OCI-LY1 (cell line): ENCODE measurements around the gene GET3.

Source experiments
- H2AFZ ChIP-seq: fragments of 200-600 bp; sonication (generic), shearing (Covaris generic); 2 replicates; pipeline ENCODE4 v1.6.0; 2014; ENCODE audit warnings: antibody characterized with exemption, mild to moderate bottlenecking, low read length
- H3F3A ChIP-seq: fragments of 200-600 bp; sonication (generic), shearing (Covaris generic); 2 replicates; pipeline ENCODE4 v1.6.0; 2014; ENCODE audit warnings: mild to moderate bottlenecking, antibody characterized with exemption, low read length, moderate library complexity; ENCODE audit not compliant: insufficient read depth
- H3K27ac ChIP-seq: fragments of 200-600 bp; sonication (generic); 2 replicates; pipeline ENCODE4 v1.5.1; 2014; ENCODE audit warnings: low read length, mixed run types, mild to moderate bottlenecking, low read depth; ENCODE audit not compliant: poor library complexity, severe bottlenecking
- H3K27me3 ChIP-seq: fragments of 200-600 bp; sonication (generic); 2 replicates; pipeline ENCODE4 v1.6.0; 2014; ENCODE audit warnings: antibody characterized with exemption, mild to moderate bottlenecking, low read length, moderate library complexity; ENCODE audit not compliant: insufficient read depth
- H3K36me3 ChIP-seq: fragments of 200-600 bp; sonication (generic); 2 replicates; pipeline ENCODE4 v1.6.1; 2014; ENCODE audit warnings: mild to moderate bottlenecking, antibody characterized with exemption, low read length, moderate library complexity, mixed read lengths; ENCODE audit not compliant: insufficient read depth
- H3K4me1 ChIP-seq: fragments of 200-600 bp; sonication (generic); 2 replicates; pipeline ENCODE4 v1.5.1; 2014; ENCODE audit warnings: mild to moderate bottlenecking, low read length, moderate library complexity; ENCODE audit not compliant: insufficient read depth, severe bottlenecking
- H3K4me2 ChIP-seq: fragments of 200-600 bp; sonication (generic), shearing (Covaris generic); 2 replicates; pipeline ENCODE4 v1.6.1; 2014; ENCODE audit warnings: low read length
- H3K4me3 ChIP-seq: fragments of 200-600 bp; sonication (generic); 2 replicates; pipeline ENCODE4 v1.5.1; 2014; ENCODE audit warnings: low read length, low read depth, mild to moderate bottlenecking, mixed read lengths; ENCODE audit not compliant: poor library complexity, severe bottlenecking
- H3K79me2 ChIP-seq: fragments of 200-600 bp; shearing (Covaris generic); 2 replicates; pipeline ENCODE4 v1.6.1; 2016; ENCODE audit warnings: mixed run types, low read length, mixed read lengths; ENCODE audit not compliant: insufficient read depth
- H3K9ac ChIP-seq: fragments of 200-600 bp; sonication (generic), shearing (Covaris generic); 2 replicates; pipeline ENCODE4 v1.6.1; 2014; ENCODE audit warnings: mild to moderate bottlenecking, low read length, mixed read lengths
- H3K9me2 ChIP-seq: fragments of 200-600 bp; sonication (generic), shearing (Covaris generic); 2 replicates; pipeline ENCODE4 v1.6.1; 2014; ENCODE audit warnings: low read depth, mild to moderate bottlenecking, low read length, mixed read lengths
- H3K9me3 ChIP-seq: fragments of 200-600 bp; shearing (Covaris generic); 2 replicates; pipeline ENCODE4 v1.6.1; 2014; ENCODE audit warnings: low read length, mixed read lengths
- H4K20me1 ChIP-seq: fragments of 200-600 bp; sonication (generic), shearing (Covaris generic); 2 replicates; pipeline ENCODE4 v1.6.0; 2016; ENCODE audit warnings: mild to moderate bottlenecking, low read length; ENCODE audit not compliant: insufficient read depth
- EZH2 ChIP-seq: fragments of 200-600 bp; sonication (generic), shearing (Covaris generic); IDR thresholded peaks from 2 replicates; pipeline ENCODE4 v1.8.0; 2017; ENCODE audit warnings: borderline replicate concordance, mixed run types, mild to moderate bottlenecking, antibody characterized with exemption, low read length, moderate library complexity, mixed read lengths
- TF ChIP-seq, protein P1 (sequence below): fragments of 200-600 bp; sonication (generic), shearing (Covaris generic); IDR thresholded peaks from 2 replicates; pipeline ENCODE4 v1.5.1; 2017; ENCODE audit warnings: mild to moderate bottlenecking, antibody characterized with exemption, low read length, moderate library complexity, mixed read lengths

The GET3 gene

DNA sequence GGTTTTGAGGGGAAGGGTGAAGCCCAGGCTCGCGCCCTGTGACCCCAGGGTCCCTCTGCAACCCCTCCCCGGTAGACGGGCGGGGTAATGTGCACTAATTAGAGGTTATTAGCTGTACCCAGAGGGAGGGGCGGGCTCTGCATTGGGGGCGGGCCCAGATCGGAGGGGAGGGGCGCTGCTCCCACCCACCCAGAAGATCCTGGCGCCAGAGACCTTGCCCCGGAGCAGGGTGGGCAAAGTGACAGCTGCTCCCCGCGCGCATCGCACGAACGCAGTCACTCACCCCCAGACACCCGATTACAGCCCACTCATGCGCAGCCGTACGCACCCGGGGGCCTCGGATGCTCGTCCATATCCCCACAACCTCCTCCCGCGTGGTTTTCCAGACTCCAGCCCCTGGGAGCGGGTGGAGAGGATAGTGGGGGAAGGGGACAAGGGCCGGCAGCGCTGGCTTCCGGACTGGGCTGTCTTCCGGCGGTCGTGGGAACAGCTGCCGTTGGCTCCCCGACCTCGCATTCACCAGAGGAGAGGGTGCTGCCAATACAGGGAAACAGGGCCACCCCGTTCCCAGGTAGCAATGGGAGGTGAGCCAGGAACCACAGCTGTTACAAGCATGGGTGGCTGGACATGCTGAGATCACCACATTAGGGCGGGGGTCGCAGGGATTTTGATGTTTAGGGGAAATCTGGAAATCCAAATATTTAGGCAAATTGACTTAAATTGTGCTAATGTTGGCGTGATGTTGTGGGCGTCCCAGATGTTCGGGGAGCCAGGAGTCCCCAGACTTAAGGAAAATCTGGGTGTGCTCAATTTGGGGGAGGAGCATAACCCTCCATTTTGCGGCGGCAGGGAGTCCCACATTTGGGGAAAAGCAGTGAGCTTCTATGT, 41.0 kb downstream of the GET3 start:
- Histone ChIP-seq H3K4me1 (peaks cover 47% of the 10 kb centered on the region), H3K79me2 (no peaks in the 10 kb centered on the region), H3K27me3 (no peaks in the 10 kb centered on the region), H3K27ac (peak overlapping the region; percentile 25), H3K9me2 (no peaks in the 10 kb centered on the region), H4K20me1 (no peaks in the 10 kb centered on the region), H3F3A (peaks cover 7% of the 10 kb centered on the region; the same call in 1 of the 2 replicates), H3K4me3 (peak overlapping the region; percentile 61), H2AFZ (no peak overlapping the region), H3K36me3 (no peaks in the 10 kb centered on the region), H3K9ac (peak overlapping the region; percentile 63), H3K9me3 (no peaks in the 10 kb centered on the region), H3K4me2 (peak overlapping the region; percentile 80)
- TF ChIP-seq, protein P1, sequence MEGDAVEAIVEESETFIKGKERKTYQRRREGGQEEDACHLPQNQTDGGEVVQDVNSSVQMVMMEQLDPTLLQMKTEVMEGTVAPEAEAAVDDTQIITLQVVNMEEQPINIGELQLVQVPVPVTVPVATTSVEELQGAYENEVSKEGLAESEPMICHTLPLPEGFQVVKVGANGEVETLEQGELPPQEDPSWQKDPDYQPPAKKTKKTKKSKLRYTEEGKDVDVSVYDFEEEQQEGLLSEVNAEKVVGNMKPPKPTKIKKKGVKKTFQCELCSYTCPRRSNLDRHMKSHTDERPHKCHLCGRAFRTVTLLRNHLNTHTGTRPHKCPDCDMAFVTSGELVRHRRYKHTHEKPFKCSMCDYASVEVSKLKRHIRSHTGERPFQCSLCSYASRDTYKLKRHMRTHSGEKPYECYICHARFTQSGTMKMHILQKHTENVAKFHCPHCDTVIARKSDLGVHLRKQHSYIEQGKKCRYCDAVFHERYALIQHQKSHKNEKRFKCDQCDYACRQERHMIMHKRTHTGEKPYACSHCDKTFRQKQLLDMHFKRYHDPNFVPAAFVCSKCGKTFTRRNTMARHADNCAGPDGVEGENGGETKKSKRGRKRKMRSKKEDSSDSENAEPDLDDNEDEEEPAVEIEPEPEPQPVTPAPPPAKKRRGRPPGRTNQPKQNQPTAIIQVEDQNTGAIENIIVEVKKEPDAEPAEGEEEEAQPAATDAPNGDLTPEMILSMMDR = no peak
- no peak for TF ChIP-seq EZH2

DNA sequence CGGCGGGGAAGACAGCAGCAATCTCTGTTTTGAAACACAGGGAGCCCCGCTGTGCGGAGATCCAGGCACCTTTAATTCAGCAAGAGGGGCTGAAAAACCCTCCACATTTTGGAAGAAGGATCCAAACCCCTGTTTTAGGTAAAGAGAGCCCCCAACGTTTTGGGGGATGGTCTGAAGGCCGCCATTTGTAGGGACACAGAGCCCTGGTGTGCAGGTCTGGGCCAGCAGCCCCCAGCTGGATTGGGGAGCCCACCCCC, 41.5 kb downstream of the GET3 start:
- H3K9ac ChIP-seq = peak overlapping the region; percentile 63; the same call in 1 of the 2 replicates
- H3K9me2 ChIP-seq = no peaks in the 10 kb centered on the region
- no peaks in the 10 kb centered on the region for H4K20me1 ChIP-seq
- H3K4me2 ChIP-seq = peak overlapping the region; percentile 80
- peaks cover 7% of the 10 kb centered on the region; the same call in 1 of the 2 replicates for H3F3A ChIP-seq
- no peak overlapping the region for H2AFZ ChIP-seq
- H3K27me3 ChIP-seq = no peaks in the 10 kb centered on the region
- TF ChIP-seq, protein P1 = no peak
- no peak for TF ChIP-seq EZH2
- H3K27ac ChIP-seq = peak overlapping the region; percentile 25
- peaks cover 53% of the 10 kb centered on the region for H3K4me1 ChIP-seq
- no peaks in the 10 kb centered on the region for H3K79me2 ChIP-seq
- H3K4me3 ChIP-seq = peak overlapping the region; percentile 61
- H3K36me3 ChIP-seq = no peaks in the 10 kb centered on the region
- no peaks in the 10 kb centered on the region for H3K9me3 ChIP-seq

DNA sequence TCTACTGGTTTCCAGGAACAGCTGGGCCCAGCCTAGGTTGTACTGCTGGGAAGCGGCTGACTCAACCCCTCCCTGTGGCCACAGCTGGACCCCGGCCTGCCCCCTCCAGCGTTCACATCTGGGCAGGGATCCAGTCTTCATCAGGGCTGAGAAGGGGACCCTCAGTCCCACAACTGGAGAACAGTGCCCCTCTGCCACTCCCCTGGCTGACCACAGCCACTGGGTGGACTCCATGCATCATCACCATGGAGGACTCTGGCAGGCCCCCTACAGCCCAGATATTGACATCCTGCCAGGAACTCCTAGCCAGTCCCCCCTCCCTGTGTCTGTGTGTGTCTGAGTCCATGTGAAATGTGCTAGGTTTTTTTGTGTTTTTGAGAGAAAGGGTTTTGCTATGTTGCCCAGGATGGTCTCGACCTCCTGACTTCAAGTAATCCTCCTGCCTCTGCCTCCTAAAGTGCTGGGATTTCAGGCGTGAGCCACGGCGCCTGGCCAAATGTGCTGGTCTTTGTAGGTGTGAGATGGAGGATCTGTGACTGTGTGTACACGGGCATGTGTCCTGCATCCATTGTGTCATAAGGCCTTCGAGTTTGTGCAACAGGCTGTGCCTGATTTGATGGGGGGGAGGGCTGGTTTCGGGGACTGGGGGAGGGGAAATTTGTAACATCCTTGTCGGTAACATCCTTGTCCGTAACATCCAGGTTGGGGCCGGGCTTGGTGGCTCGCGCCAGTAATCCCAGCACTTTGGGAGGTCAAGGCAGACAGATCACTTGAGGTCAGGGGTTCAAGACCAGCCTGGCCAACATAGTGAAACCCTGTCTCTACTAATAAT, 42.1 kb downstream of the GET3 start:
- no peaks in the 10 kb centered on the region for H3K27me3 ChIP-seq
- H3K4me1 ChIP-seq = peaks cover 58% of the 10 kb centered on the region
- no peak overlapping the region for H3K4me3 ChIP-seq
- H4K20me1 ChIP-seq = no peaks in the 10 kb centered on the region
- no peaks in the 10 kb centered on the region for H3K9me2 ChIP-seq
- H3K4me2 ChIP-seq = no peak overlapping the region; the same call in 1 of the 2 replicates
- no peaks in the 10 kb centered on the region for H3K36me3 ChIP-seq
- no peaks in the 10 kb centered on the region for H3K79me2 ChIP-seq
- H3F3A ChIP-seq = peaks cover 3% of the 10 kb centered on the region; the same call in 1 of the 2 replicates
- H3K9me3 ChIP-seq = no peaks in the 10 kb centered on the region
- H3K27ac ChIP-seq = no peak overlapping the region
- no peak overlapping the region for H2AFZ ChIP-seq
- TF ChIP-seq, protein P1 = peak; percentile 19; the same call in 1 of the 2 replicates
- no peak for TF ChIP-seq EZH2
- H3K9ac ChIP-seq = no peak overlapping the region; the same call in 1 of the 2 replicates
